Heart left ventricle (tissue), 13 donors: ENCODE data around the gene KAT8.

ENCODE experiments used
- CTCF ChIP-seq, 12 donors: fragments of 200-600 bp; sonication (generic) in 4 of 12; IDR thresholded peaks; one replicate each; pipeline versions ENCODE4 v1.5.0 to v1.8.0; 2018 to 2022; ENCODE audit warnings: antibody characterized with exemption in 12 of 12, mild to moderate bottlenecking in 5 of 12
- POLR2A ChIP-seq, 2 donors: fragments of 450-650 bp; IDR thresholded peaks; one replicate each; pipeline ENCODE4 v1.6.1; 2017; ENCODE audit warnings: antibody characterized with exemption in 2 of 2, mild to moderate bottlenecking in 2 of 2, moderate library complexity in 2 of 2
- donor health status: ischemic (EF 13 %, LVEDD 7.1; RV severe dilation, severe dysfunction).
- donor health status: DM: no; HTN: yes; CAD: no.
- donor health status: DM: no; HTN: no; CAD: no.
- donor health status: ischemic (EF 25% LVEDD 6.9; RV normal size, moderate dysfunction).
- donor health status: ischemic (EF 25% LVEDD 5.7; RV mildly dilated, moderate dysfunction).
- donor health status: ischemic (EF 35%, LVEDD 5.7; RV mildly dilated, moderate dysfunction).
- donor health status: nonischemic (EF 11% LVEDD 7.7; RV severe dilation, severe dysfunction).
- donor health status: DM: yes; HTN: yes; CAD: no.
- donor health status: PGD.
- donor health status: ischemic (EF 29% LVEDD 5.4; RV normal size, mild dysfunction).
- donor health status: nonischemic (EF 23%, LVEDD 6.1; RV moderate dilation, normal function).

DNA sequence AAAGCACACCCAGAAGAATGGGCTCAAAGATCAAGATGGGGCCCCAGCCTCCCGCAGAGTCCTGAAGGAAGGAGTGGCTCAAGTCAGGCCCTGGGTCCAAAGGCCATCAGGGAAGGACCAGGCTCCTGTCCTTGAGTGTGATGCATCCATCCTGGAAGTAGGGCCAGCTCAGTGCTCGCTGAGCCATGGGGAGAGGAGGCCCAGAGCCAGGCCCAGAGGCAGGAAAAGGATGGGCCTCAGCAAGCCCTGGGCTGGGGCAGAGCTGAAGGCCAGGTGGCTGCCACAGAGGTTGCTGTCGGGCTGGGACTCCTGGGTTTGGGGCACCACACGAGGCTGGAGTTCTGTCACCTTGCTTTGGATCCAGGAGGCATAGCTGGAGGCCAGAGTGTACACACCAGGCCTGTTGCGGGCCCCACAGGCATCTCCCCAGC is 14.4 kb downstream of the KAT8 start:
- TF ChIP-seq CTCF (IDR thresholded peaks at IDR 0.05) = no peak
- no peak for TF ChIP-seq POLR2A (IDR thresholded peaks at IDR 0.05)
